Bronchial epithelial cell (primary cell): ENCODE data around the gene CD247. TPM values are rescaled to one million over a fixed set of nuclear protein-coding genes. Genes with fewer than 3 reads are reported as not detected.

ENCODE experiments used
- DNase-seq: peaks from one replicate; pipeline ENCODE4 v3.0.0-alpha.2; 2010; ENCODE audit warnings: low read depth
- FAIRE-seq: peaks from 2 replicates; lab custom pipeline; 2011; peaks lifted over from hg19 to GRCh38; lab: Jason Lieb, UNC
- H3K27me3 ChIP-seq: 2 replicates; pipeline ENCODE4 v1.5.1; 2011; ENCODE audit warnings: low read length; ENCODE audit not compliant: control insufficient read depth, insufficient read depth
- H3K36me3 ChIP-seq: 2 replicates; pipeline ENCODE4 v1.5.1; 2011; ENCODE audit warnings: low read length; ENCODE audit not compliant: control insufficient read depth, insufficient read depth
- H3K4me3 ChIP-seq: 2 replicates; pipeline ENCODE4 v1.5.1; 2011; ENCODE audit warnings: mild to moderate bottlenecking, low read depth, low read length, control low read depth
- CTCF ChIP-seq: IDR thresholded peaks from 2 replicates; pipeline ENCODE4 v1.5.1; 2011; ENCODE audit warnings: mild to moderate bottlenecking, moderate library complexity, low read length, control low read depth, inconsistent platforms; ENCODE audit not compliant: insufficient read depth, severe bottlenecking
- total RNA-seq: library from RNA; depleted of rRNA; stranded (reverse); fragments of >200 nt; gene quantifications from 2 replicates; pipeline ENCODE4 v1.2.1, GENCODE V29; 2014

CD247 gene
- total RNA-seq, 1 donor from 2014 or later = not detected

DNA sequence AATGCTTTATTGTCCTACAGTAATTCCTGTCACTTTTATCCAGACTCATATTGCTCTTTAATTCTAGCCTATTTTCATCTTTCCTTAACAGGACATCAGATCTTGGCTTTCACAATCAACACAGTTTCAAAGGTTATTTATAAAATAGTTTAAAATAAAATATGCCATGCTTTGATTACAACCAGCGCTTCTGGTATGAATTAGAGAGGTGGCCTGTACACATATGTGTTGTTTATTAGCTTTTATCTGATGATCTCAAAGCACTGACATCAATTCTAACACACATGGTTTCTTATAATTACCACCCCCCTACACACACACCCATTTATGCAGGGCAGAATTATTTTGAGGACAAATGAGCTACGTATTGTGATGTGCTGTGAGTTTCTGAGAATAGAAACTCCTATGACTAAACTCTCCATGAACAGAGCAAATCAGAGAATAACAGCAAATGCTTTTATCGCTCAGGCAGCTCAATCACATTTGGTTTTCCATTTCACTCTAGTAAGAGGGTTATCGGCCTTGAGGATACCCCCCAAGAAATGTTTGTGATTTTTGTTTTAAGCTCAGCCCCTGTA is 18.0 kb downstream of the CD247 start:
- no peak for TF ChIP-seq CTCF
- Histone ChIP-seq H3K27me3 (peaks cover 5% of the 10 kb centered on the region), H3K36me3 (no peaks in the 10 kb centered on the region), H3K4me3 (no peak overlapping the region)
- DNase-seq (no peak), FAIRE-seq (no peak)

- FAIRE-seq (no peak), DNase-seq (no peak)
- Histone ChIP-seq H3K27me3 (peaks cover 8% of the 10 kb centered on the region), H3K4me3 (no peak overlapping the region), H3K36me3 (no peaks in the 10 kb centered on the region)
- TF ChIP-seq CTCF = no peak
Measured at GRCh38 chr1:167499664-167500101, 18.6 kb downstream of the CD247 start.

DNA sequence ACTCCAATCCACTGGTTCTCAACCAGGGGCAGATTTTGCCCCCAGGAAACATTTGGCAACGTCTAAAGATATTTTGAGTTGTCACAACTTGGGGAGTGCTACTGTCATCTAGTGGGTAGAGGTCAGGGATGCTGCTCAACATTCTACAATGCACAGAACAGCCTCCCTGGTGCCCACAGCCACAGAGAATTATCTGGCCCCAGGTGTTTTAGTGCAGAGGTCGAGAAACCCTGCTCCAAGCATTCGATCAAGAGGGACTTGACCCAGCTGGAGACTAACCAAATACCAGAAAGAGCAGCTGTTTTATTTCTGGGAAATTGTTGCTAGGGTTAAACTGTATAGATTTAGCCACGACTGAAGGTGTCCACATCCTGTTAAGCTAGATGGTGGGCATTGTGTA is 19.2 kb downstream of the CD247 start:
- no peak for FAIRE-seq
- Histone ChIP-seq H3K27me3 (peaks cover 8% of the 10 kb centered on the region), H3K36me3 (no peaks in the 10 kb centered on the region), H3K4me3 (no peak overlapping the region)
- no peak for TF ChIP-seq CTCF
- DNase-seq = no peak

DNA sequence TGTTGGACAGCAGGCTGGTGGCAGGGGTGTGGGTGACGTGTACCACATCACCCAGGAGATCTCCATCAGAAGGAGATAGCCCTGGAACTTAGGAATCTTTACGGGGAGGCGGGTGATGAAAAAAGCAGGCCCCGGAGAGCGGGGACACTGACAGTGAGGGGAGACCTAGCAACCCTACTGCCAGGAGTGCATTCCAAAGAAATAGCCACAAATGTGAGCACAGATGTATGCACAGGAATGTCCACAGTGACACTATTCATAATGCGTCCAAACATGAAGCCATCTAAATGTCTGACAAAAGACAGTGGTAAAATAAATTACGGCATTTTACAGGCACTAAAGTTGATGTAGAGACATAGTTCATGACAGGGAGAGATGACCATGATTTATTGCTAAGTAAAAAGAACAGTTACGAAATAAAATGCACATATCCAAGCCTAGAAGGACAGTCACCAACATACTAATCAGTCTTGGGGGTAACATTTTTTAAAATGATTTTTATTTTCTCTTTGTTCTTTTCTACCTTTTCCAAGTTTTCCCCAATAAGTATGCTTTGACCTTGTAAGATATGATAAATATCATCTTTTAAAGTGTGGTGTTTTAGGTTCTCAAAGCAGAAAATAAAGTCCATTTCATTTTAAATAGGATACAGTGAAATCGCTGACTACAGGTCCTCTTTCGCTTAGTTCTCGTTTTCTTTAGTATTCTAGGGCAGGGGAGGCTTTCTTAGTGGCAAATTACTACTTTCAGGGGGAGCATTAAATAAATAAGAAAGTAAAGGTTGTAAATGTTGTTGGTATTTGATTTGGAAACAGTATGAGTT is 21.3 kb downstream of the CD247 start:
- FAIRE-seq = no peak
- TF ChIP-seq CTCF = no peak
- DNase-seq = no peak
- H3K27me3 ChIP-seq = peaks cover 8% of the 10 kb centered on the region
- no peak overlapping the region for H3K4me3 ChIP-seq
- no peaks in the 10 kb centered on the region for H3K36me3 ChIP-seq

GRCh38 chr1:167493372-167493771 is 25.0 kb downstream of the CD247 start:
- TF ChIP-seq CTCF = no peak
- no peak overlapping the region for H3K4me3 ChIP-seq
- FAIRE-seq (no peak), DNase-seq (no peak)
- H3K36me3 ChIP-seq = no peaks in the 10 kb centered on the region
- H3K27me3 ChIP-seq = peaks cover 7% of the 10 kb centered on the region
